ENCODE data around the gene ADAMTS18.

The ADAMTS18 gene

DNA sequence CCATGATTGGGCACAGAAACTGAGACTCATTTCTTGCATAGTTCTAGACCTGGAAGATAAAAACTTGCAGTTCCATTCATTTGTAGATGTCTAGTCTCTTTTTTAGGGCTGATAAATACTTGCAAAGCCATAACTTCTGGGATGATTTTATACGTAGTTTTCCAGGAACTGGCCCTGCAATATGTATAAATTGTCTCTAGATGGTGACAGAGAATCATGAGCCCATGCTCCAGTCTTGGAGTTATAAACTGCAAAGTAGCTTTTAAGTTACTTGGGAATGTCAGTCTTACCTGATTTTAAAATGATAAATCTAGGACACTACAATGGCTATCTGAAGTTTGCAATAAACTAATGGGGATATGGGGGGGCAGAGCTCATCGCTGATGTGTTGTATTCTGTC lies 3.0 kb upstream of the ADAMTS18 start:
- DNase-seq (ENCODE audit: low read depth): no peak

DNA sequence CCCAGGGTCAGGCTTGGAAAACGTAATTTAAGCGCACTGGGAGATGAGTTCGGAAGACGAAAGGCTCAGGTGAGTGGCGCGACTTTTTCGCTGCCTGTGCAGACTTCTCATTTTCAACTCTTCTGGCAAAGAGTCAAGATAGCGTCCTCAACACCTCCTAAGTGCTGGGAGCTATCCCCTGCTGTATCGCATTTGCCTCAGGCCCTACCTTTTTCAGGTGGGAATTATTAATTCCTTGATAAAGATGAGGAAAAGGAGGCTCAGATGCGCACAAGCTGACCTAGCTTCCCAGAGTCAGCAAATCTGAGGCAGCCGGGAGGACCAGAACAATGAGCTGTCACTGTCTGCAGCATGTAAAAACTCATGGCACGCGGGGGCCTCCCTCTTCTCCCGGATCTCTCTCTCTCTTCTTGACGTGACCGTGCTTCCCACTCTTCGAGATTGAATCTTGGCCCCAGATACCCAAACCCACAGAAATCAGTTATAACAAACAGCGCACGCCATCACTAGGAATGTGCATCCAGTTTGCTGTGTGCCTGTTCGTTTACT lies 512 bp upstream of the ADAMTS18 start:
- no peak for DNase-seq (ENCODE audit: low read depth)

DNA sequence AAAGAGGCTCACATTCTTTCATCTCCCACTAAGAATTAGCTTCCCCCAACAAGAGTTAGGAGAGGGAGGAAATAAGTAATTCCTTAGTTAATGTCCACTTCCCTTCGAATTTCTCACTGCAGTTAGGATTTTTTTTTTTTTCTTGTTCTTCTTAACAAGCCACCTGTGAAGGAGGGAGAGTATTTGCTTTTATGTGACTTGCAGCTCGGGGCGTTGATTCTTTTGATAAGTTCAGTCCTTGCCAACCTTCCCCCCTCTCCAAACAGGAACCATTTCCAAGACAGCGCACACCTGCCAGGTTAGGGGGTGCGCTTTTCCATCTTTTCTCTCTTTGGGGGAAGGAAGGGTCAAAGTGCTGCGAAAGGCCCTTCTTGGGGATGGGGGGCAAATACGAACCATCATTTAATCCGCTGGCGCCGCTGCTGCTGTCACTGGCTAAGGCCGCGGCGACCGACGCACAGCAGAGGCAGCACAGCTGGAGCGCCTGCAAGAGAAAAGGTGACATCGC lies 758 bp downstream of the ADAMTS18 start:
- DNase-seq (ENCODE audit: low read depth): no peak

DNA sequence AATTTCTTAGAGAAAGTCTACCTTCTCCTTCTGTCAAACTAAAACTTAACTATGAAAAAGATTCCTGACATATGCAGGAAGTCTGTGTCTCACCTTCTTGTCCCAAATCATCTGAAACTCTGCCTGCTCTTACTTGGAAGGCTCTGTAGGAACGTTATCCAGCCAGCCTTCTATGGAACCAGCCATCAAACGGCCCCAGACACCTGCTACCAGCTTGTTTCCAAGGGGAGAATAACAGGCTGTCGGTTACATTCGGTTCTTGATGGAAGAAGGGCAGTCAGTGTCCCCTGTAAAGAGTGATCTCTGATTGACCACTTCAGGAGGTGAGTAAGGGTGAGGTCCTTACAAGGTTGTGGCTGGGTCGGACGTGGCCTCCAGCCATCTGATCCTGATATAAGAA lies 1.7 kb downstream of the ADAMTS18 start:
- DNase-seq (ENCODE audit: low read depth): no peak

DNA sequence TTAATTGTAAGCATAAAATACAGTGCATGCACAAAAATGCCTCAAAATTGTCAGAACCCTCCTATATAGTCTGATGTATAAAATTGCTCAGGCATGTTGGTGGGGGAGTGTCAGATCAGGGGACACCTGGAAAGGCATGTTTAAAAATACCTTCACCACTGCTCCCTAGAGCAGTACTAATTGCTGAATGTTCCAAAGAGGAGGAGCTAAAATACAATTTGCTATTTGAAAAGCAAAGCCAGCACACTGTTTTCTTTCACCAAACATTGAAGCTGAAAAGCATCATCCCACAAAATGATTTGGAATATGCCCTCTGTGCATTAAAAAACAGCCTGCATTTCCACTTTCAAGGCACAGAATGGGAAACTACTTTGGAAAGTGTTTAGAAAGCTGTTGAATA lies 2.6 kb downstream of the ADAMTS18 start:
- no peak for DNase-seq (ENCODE audit: low read depth)

DNA sequence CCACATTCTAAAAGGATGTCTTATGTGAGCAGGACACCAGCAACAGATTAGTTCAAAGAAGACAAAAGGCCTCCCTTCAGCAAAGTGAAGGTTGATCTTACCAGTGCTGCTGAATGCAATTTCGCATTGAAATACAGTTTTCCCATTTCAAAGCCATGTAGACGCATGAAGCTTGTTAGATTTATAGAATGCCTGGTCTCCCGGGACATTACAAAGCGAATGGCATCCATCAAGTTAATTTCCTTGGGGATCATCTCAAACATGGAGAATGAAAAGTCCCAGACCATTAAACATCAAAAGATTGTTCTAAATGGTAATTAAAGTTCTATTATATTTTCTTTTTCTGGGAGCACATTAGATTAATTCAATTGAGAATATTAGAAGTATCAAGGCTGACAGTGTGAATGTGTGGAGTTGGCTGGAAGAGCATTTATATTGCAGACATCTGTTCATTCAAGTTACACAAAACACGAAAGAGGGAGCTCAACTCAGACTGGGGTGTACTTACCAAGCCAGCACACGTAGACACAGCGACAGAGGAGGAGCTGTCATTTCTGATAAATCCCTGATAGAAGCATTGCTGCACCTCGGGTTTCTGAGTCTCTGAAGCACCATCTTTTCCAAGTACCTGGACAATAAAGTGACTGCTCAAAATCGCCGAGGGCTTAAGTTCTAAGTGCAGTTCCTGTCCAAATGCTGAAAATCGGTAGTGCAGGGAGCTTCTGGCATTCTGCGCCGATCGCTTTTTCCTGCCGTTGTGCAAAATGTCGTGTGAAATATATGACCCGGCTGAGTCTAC lies 3.8 kb downstream of the ADAMTS18 start:
- no peak for DNase-seq (ENCODE audit: low read depth)

DNA sequence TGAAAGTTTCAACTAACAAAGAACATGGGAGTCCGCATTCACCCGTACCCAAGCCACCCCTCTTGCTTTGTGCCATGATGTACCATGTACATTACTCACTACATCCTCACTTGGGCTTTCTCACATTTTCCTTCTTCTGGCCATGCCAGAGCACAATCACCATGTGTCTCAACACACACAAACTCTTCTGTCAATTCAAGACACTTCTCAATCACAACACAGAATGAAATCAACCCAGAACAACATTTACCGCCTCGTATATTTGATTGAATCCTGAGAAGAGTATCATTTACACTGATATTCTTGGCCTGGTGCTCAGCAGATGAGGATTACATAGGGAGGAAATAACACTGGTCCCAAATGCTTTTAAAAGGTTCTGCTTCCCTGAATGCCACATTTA lies 4.5 kb downstream of the ADAMTS18 start:
- no peak for DNase-seq (ENCODE audit: low read depth)

DNA sequence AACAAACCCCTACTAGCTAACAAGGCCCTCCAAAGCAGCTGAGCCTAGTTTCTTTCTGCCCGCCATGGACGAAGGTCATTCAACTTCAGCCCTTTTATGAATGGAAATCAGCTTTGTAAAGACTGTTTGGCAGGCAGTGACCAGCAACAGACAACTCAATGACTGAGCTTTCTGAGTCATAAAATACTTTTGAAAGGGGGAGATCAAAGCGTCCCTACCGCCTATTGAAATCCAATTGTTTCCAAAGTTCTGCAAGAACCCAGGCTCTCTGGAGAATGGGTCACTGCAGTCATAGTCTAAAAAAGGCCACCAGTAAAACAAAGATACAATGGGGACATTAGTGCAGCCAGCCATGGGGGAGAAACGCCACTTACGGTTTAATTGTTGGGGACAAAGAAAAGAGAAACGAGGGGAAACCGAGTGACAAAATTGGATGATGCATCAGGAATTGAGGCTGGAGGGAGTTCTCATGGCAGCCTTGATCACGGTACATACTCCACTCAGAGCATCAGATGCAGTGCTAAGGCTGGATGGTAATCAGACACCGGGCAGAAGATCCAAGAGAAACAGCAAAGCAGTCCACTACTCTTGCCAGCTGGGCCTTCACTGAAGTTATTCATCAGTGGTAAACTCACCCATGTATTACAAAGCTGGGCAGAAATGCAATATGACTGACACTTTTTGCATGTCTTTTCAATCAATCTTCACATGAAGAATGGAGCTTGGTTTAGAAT lies 9.8 kb downstream of the ADAMTS18 start:
- DNase-seq (ENCODE audit: low read depth): no peak

DNA sequence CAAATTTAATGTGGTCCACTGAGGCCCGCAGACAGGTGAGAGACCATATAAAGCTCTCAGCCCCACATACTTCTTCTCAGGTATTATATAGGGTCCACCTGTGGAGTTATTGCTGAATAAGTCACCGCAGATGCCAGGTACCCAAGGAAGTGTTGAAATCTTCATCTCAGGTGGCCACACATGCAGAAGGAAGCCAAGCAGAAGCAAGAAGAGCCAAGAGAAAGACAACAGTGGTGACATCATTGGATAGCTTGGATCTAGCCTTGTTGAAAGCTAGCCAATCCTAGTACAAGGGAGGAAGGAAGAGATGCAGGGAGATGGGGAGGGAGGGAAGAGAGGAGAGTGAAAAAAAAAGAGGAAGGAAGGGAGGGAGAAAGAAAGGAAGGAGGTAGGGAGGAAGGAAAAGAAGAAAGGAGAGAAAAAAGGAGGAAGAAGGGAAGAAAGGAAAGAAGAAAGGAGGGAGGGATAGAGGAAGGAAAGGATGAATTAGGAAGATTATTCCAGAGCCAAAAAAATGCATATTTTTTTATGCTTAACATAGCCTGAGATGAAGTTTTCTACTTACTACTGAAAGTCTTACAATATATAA lies 12.5 kb downstream of the ADAMTS18 start:
- no peak for DNase-seq (ENCODE audit: low read depth)

DNA sequence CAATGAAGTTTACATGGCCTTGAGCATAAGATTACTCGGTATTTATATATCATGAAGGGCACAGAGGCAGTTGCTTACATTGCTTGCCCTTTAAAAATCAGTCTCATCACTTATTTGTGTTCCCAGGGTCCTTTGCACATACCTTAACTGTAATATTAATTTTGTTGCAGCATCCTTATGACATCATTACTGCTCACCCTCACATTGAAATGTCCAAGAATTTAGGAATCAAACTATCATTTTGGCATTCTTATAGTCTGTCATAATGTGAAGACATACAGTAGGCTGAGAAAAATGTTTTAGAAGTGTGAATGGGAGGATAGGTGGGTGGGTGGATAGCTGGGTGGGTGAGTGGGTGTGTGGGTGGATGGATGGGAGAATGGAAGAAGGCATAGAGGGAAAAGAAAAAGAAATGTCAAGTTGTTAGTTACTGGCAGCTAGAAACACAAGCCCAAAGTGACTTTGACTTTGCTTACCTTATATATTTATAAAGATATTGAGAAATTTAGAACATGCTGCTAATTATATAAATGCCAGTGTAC lies 17.8 kb downstream of the ADAMTS18 start:
- DNase-seq (ENCODE audit: low read depth): no peak

DNA sequence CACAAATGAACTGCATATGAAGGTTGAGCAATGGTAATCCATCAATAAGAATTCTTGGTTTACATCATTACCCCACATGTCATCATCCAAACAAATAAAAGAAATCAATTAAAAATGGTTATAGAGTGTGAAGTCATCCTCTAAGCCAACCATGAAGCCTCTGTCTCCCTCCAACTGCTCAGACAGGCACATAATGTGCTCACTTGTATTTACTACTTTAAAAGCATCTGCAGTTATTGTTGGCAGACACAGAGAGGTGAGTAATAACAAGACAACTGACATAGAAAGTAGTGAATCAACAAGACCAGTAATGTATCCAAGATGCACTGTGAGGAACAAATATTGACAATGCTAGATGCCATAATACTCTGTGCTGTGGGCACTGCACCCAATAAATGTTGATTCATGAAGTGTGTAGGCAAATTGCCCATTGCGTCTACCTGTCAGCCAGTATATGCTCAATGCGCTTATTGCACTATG lies 20.0 kb downstream of the ADAMTS18 start:
- DNase-seq (ENCODE audit: low read depth): no peak

DNA sequence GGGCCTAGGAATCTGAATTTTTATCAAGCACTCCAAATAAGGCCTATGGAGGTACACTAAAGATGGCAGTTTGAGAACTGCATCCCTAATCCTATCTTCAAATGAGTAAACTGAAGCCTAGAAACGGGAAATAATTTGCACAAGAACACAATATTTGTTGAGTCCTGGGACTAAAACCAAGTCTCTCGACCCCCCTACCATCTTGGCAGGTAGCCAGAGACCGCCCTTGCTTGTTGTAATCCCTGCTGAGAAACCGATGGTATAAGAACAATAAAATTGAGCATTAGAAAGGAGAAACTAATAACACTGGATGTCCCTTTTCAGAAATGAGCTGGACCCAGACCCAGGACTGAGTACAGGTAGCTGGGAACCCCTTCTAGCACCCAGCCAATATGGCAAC lies 24.4 kb downstream of the ADAMTS18 start:
- DNase-seq (ENCODE audit: low read depth): no peak

DNA sequence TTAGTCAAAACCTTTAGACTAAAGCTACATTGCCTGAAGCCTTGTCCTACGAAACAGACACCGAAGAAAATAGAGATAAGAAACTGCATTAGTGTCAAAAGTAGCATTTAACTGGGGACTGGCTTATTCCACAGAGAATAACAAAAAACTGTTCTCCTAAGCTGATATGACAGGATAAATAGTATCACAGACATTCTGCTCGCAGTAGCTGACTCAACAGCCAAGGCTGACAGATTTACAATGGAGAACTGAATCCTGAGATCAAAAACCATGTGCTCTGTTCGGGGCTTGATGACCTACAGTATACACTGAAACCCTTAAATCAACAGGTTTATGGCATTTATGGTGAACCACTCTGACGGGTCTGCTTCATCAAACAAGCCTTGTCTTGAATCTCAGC lies 25.5 kb downstream of the ADAMTS18 start:
- no peak for DNase-seq (ENCODE audit: low read depth)

DNA sequence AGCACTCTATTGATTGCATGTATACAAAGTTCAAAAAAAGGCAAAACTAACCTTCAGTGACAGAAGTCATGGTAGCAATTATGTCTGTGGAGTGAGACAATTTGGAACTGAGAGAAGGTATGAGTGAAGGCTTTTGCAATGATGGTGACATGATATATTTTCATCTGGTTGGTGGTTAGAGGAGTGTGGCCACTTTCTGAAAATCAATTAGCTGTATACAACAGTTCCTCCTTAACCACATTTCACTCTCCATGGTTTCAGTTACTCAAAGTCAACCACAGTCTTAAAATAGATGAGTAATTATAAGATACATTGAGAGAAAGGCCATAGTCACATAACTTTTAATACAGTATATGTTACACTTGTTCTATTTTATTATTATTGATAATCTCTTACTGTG lies 26.2 kb downstream of the ADAMTS18 start:
- DNase-seq (ENCODE audit: low read depth): no peak

DNA sequence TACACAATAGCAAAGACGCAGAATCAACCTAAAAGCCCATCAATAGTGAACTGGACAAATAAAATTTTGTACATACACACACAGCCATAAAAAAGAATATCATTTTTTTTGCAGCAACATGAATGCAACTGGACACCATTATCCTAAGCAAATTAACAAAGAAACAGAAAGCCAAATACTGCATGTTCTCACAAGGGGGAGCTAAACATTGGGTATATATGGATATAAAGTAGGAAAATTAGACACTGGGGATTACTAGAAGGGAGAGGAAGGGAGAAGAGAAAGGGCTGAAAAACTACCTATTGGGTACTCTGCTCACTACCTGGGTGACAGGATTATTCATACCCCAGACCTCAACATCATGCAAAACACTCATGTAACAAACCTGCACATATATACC lies 28.2 kb downstream of the ADAMTS18 start:
- no peak for DNase-seq (ENCODE audit: low read depth)

DNA sequence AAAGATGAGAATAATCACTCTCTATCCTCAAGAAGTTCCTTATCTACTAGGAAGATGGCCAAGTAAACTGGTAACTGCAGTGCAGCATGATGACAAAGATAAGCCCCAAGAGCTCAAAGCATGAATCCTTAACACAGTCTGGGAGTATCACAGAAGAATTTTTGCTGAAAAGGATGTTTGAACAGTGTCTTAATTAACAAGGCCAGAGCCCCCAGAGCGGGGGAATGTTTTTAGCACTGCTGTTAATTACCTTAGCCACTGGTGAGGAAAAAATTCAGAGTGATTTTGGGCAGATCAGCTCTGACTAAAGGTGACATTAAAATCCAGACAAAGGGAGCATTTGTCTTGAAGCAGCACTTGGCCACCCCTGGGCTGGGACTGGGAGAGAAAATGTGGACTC lies 30.1 kb downstream of the ADAMTS18 start:
- DNase-seq (ENCODE audit: low read depth): no peak

DNA sequence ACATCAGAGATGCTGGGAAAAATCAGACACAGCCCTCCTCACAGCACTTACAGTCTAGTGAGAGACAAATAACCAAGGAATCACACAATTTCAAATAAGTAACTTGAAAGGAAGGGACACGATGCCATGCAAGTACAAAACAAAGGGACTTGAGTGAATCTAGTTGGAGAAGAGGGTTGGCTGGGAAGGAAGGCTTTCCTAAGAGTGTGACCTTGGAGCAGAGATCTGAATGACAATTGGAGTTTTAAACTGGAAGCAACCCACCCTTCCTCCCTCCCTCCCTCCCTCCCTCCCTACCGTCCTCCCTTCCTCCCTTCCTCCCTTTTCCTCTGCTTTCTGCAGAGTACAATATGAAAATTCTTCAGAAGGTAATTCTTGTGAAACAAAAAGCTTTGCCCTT lies 31.1 kb downstream of the ADAMTS18 start:
- no peak for DNase-seq (ENCODE audit: low read depth)

DNA sequence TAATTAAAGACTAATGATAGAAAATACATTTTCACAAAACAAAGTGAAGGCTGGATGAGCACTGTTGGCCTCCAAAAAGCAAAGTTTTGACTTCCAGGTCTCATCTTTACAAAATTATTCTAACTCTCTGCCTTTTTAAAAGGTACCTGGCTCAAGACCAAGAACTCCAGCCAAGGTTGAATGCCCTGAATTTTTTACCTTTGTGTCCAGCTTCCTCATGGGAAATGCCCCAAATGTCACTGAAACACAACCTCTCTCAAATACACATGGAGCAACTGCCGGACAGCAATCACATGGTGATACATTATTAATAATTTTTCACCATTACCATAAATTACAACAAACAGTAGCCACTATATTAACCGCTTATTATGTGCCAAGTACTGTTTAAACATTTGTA lies 32.2 kb downstream of the ADAMTS18 start:
- no peak for DNase-seq (ENCODE audit: low read depth)

DNA sequence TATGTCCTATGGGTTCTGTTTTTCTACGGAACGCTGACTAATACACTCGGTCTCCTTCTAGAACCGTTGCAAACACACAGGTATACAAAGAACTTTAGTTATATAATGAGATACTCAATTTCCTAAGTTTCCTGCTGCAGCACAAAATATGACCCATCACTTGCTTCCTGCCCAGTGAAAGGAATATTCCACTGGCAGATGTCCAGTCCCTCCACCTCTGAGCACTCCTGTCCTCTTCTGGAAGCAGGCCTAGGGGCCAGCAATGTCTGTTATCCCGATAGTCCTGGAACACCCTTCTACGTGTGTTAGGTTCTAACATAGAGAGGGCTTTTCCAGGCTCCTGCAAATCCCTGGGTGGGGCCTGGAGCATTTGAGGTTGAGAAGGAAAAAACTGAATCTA lies 32.7 kb downstream of the ADAMTS18 start:
- no peak for DNase-seq (ENCODE audit: low read depth)

DNA sequence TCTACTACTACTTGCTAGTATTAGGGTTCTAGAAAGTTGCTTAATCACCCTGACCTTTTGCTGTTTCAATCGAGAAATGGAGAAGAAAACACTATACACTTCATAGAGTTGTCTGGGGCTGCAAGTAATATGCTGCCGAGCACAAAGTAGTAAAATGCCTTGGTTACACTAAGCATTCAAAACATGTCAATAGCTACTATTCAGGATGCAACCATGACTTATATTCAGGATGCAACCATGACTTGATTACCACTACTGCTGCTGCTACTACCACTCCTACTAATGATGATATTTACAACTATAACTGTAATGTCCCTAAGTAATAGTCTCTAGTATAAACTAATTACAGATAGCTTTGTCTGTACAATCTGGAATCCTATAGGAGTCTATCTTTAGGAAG lies 35.3 kb downstream of the ADAMTS18 start:
- DNase-seq (ENCODE audit: low read depth): no peak

DNA sequence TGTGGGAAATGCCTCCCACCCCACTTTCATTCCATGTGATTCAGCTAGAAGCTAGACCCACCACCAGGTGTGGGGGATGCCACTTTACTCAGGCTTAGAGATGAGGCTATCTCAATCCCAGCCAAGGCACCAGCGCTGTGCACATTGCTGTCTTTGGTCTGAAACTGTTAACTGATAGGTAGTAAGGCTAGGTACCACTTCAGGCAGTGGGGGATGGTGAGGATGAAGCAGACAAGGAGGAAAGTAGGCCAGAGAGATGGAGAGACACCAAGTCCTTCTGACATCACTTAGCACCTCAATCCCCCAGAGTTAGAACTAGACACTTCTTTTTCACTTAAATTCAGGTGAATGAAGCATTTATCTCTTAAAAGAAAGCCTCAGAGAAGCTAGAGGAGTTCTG lies 35.8 kb downstream of the ADAMTS18 start:
- no peak for DNase-seq (ENCODE audit: low read depth)

DNA sequence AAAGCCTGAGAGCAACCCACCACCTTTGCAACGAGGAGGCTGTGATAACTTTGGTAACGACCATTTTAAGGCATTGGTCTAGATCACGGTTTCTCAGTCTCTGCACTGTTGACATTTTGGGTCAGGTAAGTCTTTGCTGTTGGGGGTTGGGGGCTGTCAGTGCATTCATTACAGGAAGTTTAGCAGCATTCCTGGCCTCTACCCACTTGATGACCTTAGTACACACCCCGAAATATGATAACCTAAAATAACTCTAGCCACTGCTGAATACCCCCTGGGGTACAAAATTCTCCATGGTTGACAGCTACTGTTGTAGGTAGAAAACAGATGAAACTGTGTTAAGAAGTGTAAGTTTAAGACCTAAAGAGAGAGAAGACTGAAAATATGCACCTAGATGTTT lies 36.3 kb downstream of the ADAMTS18 start:
- no peak for DNase-seq (ENCODE audit: low read depth)
